OCI-LY7 (cell line): Measurements from ENCODE around the gene SMIM24. TPM values are rescaled to one million over a fixed set of nuclear protein-coding genes. Genes with fewer than 3 reads are reported as not detected.

Source experiments
- BruUV-seq: library from RNA; stranded (reverse); fragments of 400-500 nt; replicated peaks from 2 replicates; lab custom pipeline; 2021; lab: Mats Ljungman, UMichigan
- CTCF ChIA-PET: fragments of 300-600 bp; sonication (Branson Sonifier 250); formaldehyde crosslinking; loops from one replicate; lab custom pipeline; 2022; ENCODE audit warnings: antibody characterized with exemption; ENCODE audit not compliant: unreplicated experiment; lab: Charles Lee
- POLR2A ChIA-PET: fragments of 300-600 bp; sonication (Branson Sonifier 250); formaldehyde crosslinking; loops from one replicate; lab custom pipeline; 2022; ENCODE audit warnings: antibody characterized with exemption; lab: Charles Lee
- DNase-seq: peaks from one replicate; pipeline ENCODE4 v3.0.0-alpha.2; 2015; ENCODE audit warnings: low spot score
- H2AFZ ChIP-seq: fragments of 200-600 bp; sonication (generic), shearing (Covaris generic); 2 replicates; pipeline ENCODE4 v1.6.1; 2014; ENCODE audit warnings: mild to moderate bottlenecking, antibody characterized with exemption, low read length, moderate library complexity
- H3K27ac ChIP-seq: fragments of 200-600 bp; sonication (generic); 2 replicates; pipeline ENCODE4 v1.5.1; 2014; ENCODE audit warnings: mixed run types, low read depth, mild to moderate bottlenecking, moderate library complexity, low read length, inconsistent platforms; ENCODE audit not compliant: poor library complexity, severe bottlenecking
- H3K36me3 ChIP-seq: fragments of 200-600 bp; sonication (generic); 2 replicates; pipeline ENCODE4 v1.6.1; 2014; ENCODE audit warnings: mild to moderate bottlenecking, antibody characterized with exemption, low read length, moderate library complexity, mixed read lengths; ENCODE audit not compliant: insufficient read depth
- H3K4me1 ChIP-seq: fragments of 200-600 bp; sonication (generic); 2 replicates; pipeline ENCODE4 v1.5.1; 2014; ENCODE audit warnings: mild to moderate bottlenecking, low read length; ENCODE audit not compliant: insufficient read depth, poor library complexity, severe bottlenecking
- H3K4me2 ChIP-seq: fragments of 200-600 bp; sonication (generic); 2 replicates; pipeline ENCODE4 v1.6.1; 2014; ENCODE audit warnings: mild to moderate bottlenecking, low read length
- H3K4me3 ChIP-seq: fragments of 200-600 bp; sonication (generic); 2 replicates; pipeline ENCODE4 v1.5.1; 2014; ENCODE audit warnings: mild to moderate bottlenecking, low read depth, low read length; ENCODE audit not compliant: poor library complexity, severe bottlenecking
- H3K79me2 ChIP-seq: fragments of 200-600 bp; sonication (generic); 2 replicates; pipeline ENCODE4 v1.6.1; 2016; ENCODE audit warnings: low read depth, mild to moderate bottlenecking, low read length, moderate library complexity, mixed read lengths; ENCODE audit not compliant: insufficient read depth
- H3K9me2 ChIP-seq: fragments of 200-600 bp; sonication (generic); 2 replicates; pipeline ENCODE4 v1.6.1; 2016; ENCODE audit warnings: mild to moderate bottlenecking, low read length, mixed read lengths; ENCODE audit not compliant: insufficient read depth
- H3K9me3 ChIP-seq: fragments of 200-600 bp; sonication (generic); 2 replicates; pipeline ENCODE4 v1.6.1; 2014; ENCODE audit warnings: mild to moderate bottlenecking, mixed run types, low read length, mixed read lengths
- H4K20me1 ChIP-seq: fragments of 200-600 bp; sonication (generic); 2 replicates; pipeline ENCODE4 v1.6.1; 2014; ENCODE audit warnings: mild to moderate bottlenecking, antibody characterized with exemption, low read length, moderate library complexity, mixed read lengths; ENCODE audit not compliant: insufficient read depth
- CTCF ChIP-seq: fragments of 200-600 bp; sonication (generic); conservative IDR thresholded peaks from 2 replicates; pipeline ENCODE4 v1.5.1; 2014; ENCODE audit warnings: mild to moderate bottlenecking, antibody characterized with exemption, low read length, moderate library complexity, mixed read lengths
- EZH2phosphoT487 ChIP-seq: fragments of 200-600 bp; sonication (generic); IDR thresholded peaks from 2 replicates; pipeline ENCODE4 v1.6.1; 2018; ENCODE audit warnings: low read depth, borderline replicate concordance, mild to moderate bottlenecking, mixed run types, antibody characterized with exemption, low read length, moderate library complexity, mixed read lengths
- intact Hi-C: fragments of 100-400 bp; cut with micrococcal nuclease; formaldehyde crosslinking; loops from one replicate; pipeline ENCODE4 v1.10.0; 2022; ENCODE audit not compliant: unreplicated experiment
- total RNA-seq, 2 experiments: library from RNA; depleted of rRNA in 1 of 2; stranded (reverse); fragments of >200 nt in 1 of 2; shearing (Covaris generic) in 1 of 2; gene quantifications; 2 replicates each; pipeline ENCODE4 v1.2.3, GENCODE V29; 2014 to 2022

Gene SMIM24
- total RNA-seq, 2 experiments from 2014 or later = 6.8 to 9.9 TPM

GRCh38 chr19:3518255-3518654 is 37.9 kb upstream of the SMIM24 start:
- no peak for DNase-seq
- Histone ChIP-seq H3K79me2 (peaks cover 4% of the 10 kb centered on the region; the same call in 1 of the 2 replicates), H3K27ac (no peak overlapping the region), H4K20me1 (no peaks in the 10 kb centered on the region), H3K36me3 (peaks cover 39% of the 10 kb centered on the region), H3K4me1 (peaks cover 16% of the 10 kb centered on the region), H3K9me2 (no peaks in the 10 kb centered on the region), H2AFZ (no peak overlapping the region), H3K4me3 (no peak overlapping the region), H3K4me2 (no peak overlapping the region), H3K9me3 (no peaks in the 10 kb centered on the region)
- ChIA-PET CTCF (no interaction called here), POLR2A (interaction anchor here (1.1 to 1.6 kb wide), 2 partner anchors 14 to 39 kb away, joined by 4 to 5 read pairs; no protein-coding TSS in a partner anchor)
- intact Hi-C loops = no loop called here
- no TSS peak for BruUV-seq
- TF ChIP-seq CTCF = no peak
- TF ChIP-seq EZH2phosphoT487 = no peak

GRCh38 chr19:3517638-3518037 is 37.3 kb upstream of the SMIM24 start:
- Histone ChIP-seq H3K4me2 (no peak overlapping the region), H3K79me2 (peaks cover 4% of the 10 kb centered on the region; the same call in 1 of the 2 replicates), H3K9me2 (no peaks in the 10 kb centered on the region), H3K4me1 (peaks cover 16% of the 10 kb centered on the region), H3K27ac (no peak overlapping the region), H3K9me3 (no peaks in the 10 kb centered on the region), H3K36me3 (peaks cover 34% of the 10 kb centered on the region; the same call in 1 of the 2 replicates), H3K4me3 (no peak overlapping the region), H4K20me1 (no peaks in the 10 kb centered on the region), H2AFZ (no peak overlapping the region)
- ChIA-PET POLR2A (interaction anchor here (1.1 to 1.6 kb wide), 2 partner anchors 13 to 39 kb away, joined by 4 to 5 read pairs; no protein-coding TSS in a partner anchor), CTCF (no interaction called here)
- DNase-seq = no peak
- intact Hi-C loops = no loop called here
- BruUV-seq = no TSS peak
- TF ChIP-seq CTCF (no peak), EZH2phosphoT487 (no peak)

- Histone ChIP-seq H2AFZ (no peak overlapping the region), H3K27ac (peak overlapping the region; percentile 43), H3K4me3 (no peak overlapping the region), H3K4me2 (peak overlapping the region; percentile 28; the same call in 1 of the 2 replicates), H4K20me1 (no peaks in the 10 kb centered on the region; the same call in 1 of the 2 replicates), H3K9me3 (no peaks in the 10 kb centered on the region), H3K36me3 (peaks cover 30% of the 10 kb centered on the region; the same call in 1 of the 2 replicates), H3K79me2 (peaks cover 4% of the 10 kb centered on the region; the same call in 1 of the 2 replicates), H3K4me1 (peaks cover 16% of the 10 kb centered on the region), H3K9me2 (no peaks in the 10 kb centered on the region)
- intact Hi-C loops = no loop called here
- peak; percentile 79 for DNase-seq
- CTCF ChIA-PET = interaction anchor here (0.9 kb wide), 1 partner anchor 37 kb away, joined by 3 read pairs; no protein-coding TSS in a partner anchor
- TF ChIP-seq EZH2phosphoT487 = no peak
- no peak for TF ChIP-seq CTCF
- BruUV-seq = no TSS peak
- POLR2A ChIA-PET = interaction anchor here (1.6 kb wide), 1 partner anchor 12 kb away, joined by 5 read pairs; no protein-coding TSS in a partner anchor
Measured at GRCh38 chr19:3516675-3517207, 36.4 kb upstream of the SMIM24 start.
